Measurements from ENCODE around the gene CSNK1G1.

DNA sequence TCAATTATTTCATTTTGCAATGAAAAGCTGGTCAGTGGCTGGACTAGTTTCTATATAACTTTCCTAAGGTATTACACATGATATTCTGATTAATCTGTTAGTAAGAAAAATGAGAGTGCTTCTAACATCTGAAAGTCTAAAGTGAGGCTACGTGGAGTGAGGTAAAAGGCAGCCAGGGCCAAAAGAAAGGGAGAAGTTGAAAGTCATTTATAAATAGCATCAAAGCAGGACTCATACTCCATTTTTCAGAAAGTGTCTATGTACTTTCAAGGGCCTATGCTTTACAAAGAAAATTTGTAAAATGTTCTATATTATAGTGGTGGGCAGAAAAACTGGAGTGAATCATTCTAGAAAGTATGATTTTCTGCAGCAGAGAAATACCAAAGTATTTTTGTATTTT lies 80.0 kb downstream of the CSNK1G1 start:
- no peak for TF ChIP-seq POLR2AphosphoS5 (IDR thresholded peaks at IDR 0.05)
- TF ChIP-seq, protein P1, sequence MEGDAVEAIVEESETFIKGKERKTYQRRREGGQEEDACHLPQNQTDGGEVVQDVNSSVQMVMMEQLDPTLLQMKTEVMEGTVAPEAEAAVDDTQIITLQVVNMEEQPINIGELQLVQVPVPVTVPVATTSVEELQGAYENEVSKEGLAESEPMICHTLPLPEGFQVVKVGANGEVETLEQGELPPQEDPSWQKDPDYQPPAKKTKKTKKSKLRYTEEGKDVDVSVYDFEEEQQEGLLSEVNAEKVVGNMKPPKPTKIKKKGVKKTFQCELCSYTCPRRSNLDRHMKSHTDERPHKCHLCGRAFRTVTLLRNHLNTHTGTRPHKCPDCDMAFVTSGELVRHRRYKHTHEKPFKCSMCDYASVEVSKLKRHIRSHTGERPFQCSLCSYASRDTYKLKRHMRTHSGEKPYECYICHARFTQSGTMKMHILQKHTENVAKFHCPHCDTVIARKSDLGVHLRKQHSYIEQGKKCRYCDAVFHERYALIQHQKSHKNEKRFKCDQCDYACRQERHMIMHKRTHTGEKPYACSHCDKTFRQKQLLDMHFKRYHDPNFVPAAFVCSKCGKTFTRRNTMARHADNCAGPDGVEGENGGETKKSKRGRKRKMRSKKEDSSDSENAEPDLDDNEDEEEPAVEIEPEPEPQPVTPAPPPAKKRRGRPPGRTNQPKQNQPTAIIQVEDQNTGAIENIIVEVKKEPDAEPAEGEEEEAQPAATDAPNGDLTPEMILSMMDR (IDR thresholded peaks at IDR 0.05 in 8 of 11, conservative IDR thresholded peaks at IDR 0.05 in 3 of 11), result no peak
